Fibroblast of lung (primary cell): ENCODE results near the gene SLC25A43. TPM values are rescaled to one million over a fixed set of nuclear protein-coding genes. Genes with fewer than 3 reads are reported as not detected.
"Not testable (repeated sequence)": the region's sequence is repeated elsewhere in the genome, so short reads cannot be mapped to it uniquely, and the experiment has no call there.

Source experiments
- DNase-seq, 2 donors: peaks; one replicate each; pipeline versions ENCODE4 v3.0.0 to v3.0.0-alpha.2; 2010; ENCODE audit warnings: low read depth in 2 of 2
- H2AFZ ChIP-seq: 2 replicates; pipeline ENCODE4 v1.5.1; 2012; ENCODE audit warnings: low read length, control low read depth, inconsistent platforms
- H3K27ac ChIP-seq: 2 replicates; pipeline ENCODE4 v1.5.1; 2011; ENCODE audit warnings: low read length, control low read depth; ENCODE audit not compliant: insufficient read depth
- H3K27me3 ChIP-seq: 2 replicates; pipeline ENCODE4 v1.5.1; 2011; ENCODE audit warnings: mild to moderate bottlenecking, low read length; ENCODE audit not compliant: control insufficient read depth, insufficient read depth
- H3K36me3 ChIP-seq: 2 replicates; pipeline ENCODE4 v1.5.1; 2011; ENCODE audit warnings: low read length; ENCODE audit not compliant: control insufficient read depth, insufficient read depth
- H3K4me1 ChIP-seq: 2 replicates; pipeline ENCODE4 v1.5.1; 2011; ENCODE audit warnings: low read length; ENCODE audit not compliant: control insufficient read depth, insufficient read depth; ENCODE audit errors: extremely low read depth
- H3K4me2 ChIP-seq: 2 replicates; pipeline ENCODE4 v1.5.1; 2011; ENCODE audit warnings: low read length, control low read depth; ENCODE audit not compliant: insufficient read depth; ENCODE audit errors: extremely low read depth
- H3K4me3 ChIP-seq, 4 experiments: fragments of 200-600 bp in 1 of 4; sonication (generic) in 1 of 4; replicated peaks in 1 of 4; 2 replicates each; pipeline ENCODE4 v1.5.1; 2011 to 2016; ENCODE audit warnings: low read length in 4 of 4, low read depth in 3 of 4, mild to moderate bottlenecking in 3 of 4, control low read depth in 2 of 4, inconsistent platforms in 1 of 4, mixed read lengths in 1 of 4; ENCODE audit not compliant: insufficient read depth in 1 of 4; ENCODE audit errors: control extremely low read depth in 1 of 4
- H3K79me2 ChIP-seq: 2 replicates; pipeline ENCODE4 v1.5.1; 2012; ENCODE audit warnings: mild to moderate bottlenecking, low read length, inconsistent platforms; ENCODE audit not compliant: control insufficient read depth, insufficient read depth
- H3K9ac ChIP-seq: 2 replicates; pipeline ENCODE4 v1.5.1; 2011; ENCODE audit warnings: mild to moderate bottlenecking, low read length, control low read depth; ENCODE audit not compliant: insufficient read depth
- H3K9me3 ChIP-seq: 2 replicates; pipeline ENCODE4 v1.5.1; 2012; ENCODE audit warnings: low read depth, low read length; ENCODE audit not compliant: control insufficient read depth, insufficient read depth
- H4K20me1 ChIP-seq: 2 replicates; pipeline ENCODE4 v1.5.1; 2011; ENCODE audit warnings: low read length; ENCODE audit not compliant: control insufficient read depth, insufficient read depth; ENCODE audit errors: extremely low read depth
- EZH2 ChIP-seq: IDR thresholded peaks from 2 replicates; pipeline ENCODE4 v1.5.1; 2012; ENCODE audit warnings: low read length, control low read depth, mild to moderate bottlenecking; ENCODE audit errors: missing control alignments
- polyA minus RNA-seq: library from RNA; depleted of rRNA, polyadenylated mRNA; stranded (reverse); fragments of >200 nt; gene quantifications from 2 replicates; pipeline ENCODE4 v1.2.3, GENCODE V29; 2011; ENCODE audit warnings: low replicate concordance
- polyA plus RNA-seq, 2 donors: library from polyadenylated mRNA; depleted of rRNA in 1 of 2; stranded (reverse) in 1 of 2; unstranded in 1 of 2; fragments of >200 nt; gene quantifications; 2 replicates each; pipeline ENCODE4 v1.2.1, GENCODE V29; 2011 to 2012; ENCODE audit warnings: missing spikeins in 1 of 2
- total RNA-seq: library from RNA; depleted of rRNA; stranded (reverse); fragments of >200 nt; gene quantifications from 2 replicates; pipeline ENCODE4 v1.2.1, GENCODE V29; 2014
- TF ChIP-seq, protein P1 (sequence below), 2 donors: IDR thresholded peaks in 1 of 2; conservative IDR thresholded peaks in 1 of 2; 1 replicate in 1 of 2; 2 replicates in 1 of 2; pipeline ENCODE4 v1.5.1; 2011 to 2012; ENCODE audit warnings: low read length in 2 of 2, control low read depth in 1 of 2, inconsistent platforms in 1 of 2, low read depth in 1 of 2, mild to moderate bottlenecking in 1 of 2

Gene SLC25A43
- 22.6 and 31.0 TPM in 2 replicates for total RNA-seq
- 25.7 and 31.6 TPM in 2 replicates for polyA plus RNA-seq
- polyA plus RNA-seq (2012): 16.7 and 19.1 TPM in 2 replicates
- 22.9 and 29.5 TPM in 2 replicates for polyA minus RNA-seq

- TF ChIP-seq, protein P1, sequence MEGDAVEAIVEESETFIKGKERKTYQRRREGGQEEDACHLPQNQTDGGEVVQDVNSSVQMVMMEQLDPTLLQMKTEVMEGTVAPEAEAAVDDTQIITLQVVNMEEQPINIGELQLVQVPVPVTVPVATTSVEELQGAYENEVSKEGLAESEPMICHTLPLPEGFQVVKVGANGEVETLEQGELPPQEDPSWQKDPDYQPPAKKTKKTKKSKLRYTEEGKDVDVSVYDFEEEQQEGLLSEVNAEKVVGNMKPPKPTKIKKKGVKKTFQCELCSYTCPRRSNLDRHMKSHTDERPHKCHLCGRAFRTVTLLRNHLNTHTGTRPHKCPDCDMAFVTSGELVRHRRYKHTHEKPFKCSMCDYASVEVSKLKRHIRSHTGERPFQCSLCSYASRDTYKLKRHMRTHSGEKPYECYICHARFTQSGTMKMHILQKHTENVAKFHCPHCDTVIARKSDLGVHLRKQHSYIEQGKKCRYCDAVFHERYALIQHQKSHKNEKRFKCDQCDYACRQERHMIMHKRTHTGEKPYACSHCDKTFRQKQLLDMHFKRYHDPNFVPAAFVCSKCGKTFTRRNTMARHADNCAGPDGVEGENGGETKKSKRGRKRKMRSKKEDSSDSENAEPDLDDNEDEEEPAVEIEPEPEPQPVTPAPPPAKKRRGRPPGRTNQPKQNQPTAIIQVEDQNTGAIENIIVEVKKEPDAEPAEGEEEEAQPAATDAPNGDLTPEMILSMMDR (conservative IDR thresholded peaks at IDR 0.05 in 1 of 2, IDR thresholded peaks at IDR 0.05 in 1 of 2; ENCODE audit: low read depth in 1 of 2, low read length in 2 of 2): no peak
- TF ChIP-seq EZH2: no peak
- H3K4me2 ChIP-seq: peak within 1 kb of the TSS; percentile 89
- no peaks in the 10 kb centered on the region for H4K20me1 ChIP-seq
- DNase-seq: peak; percentile 31
- peak within 1 kb of the TSS; percentile 48 to 73 (median 61) for H3K4me3 ChIP-seq
- H3K9me3 ChIP-seq: no peaks in the 10 kb centered on the region
- H3K4me1 ChIP-seq: no peaks in the 10 kb centered on the region
- no peaks in the 10 kb centered on the region for H3K36me3 ChIP-seq
- H2AFZ ChIP-seq: peak within 1 kb of the TSS; percentile 74
- peak within 1 kb of the TSS; percentile 55 for H3K9ac ChIP-seq
- peaks cover 17% of the 10 kb centered on the region for H3K79me2 ChIP-seq
- no peaks in the 10 kb centered on the region for H3K27me3 ChIP-seq
- H3K27ac ChIP-seq: peak within 1 kb of the TSS; percentile 54
Measured at GRCh38 chrX:119398974-119399771, at the start of gene SLC25A43. TSS of gene SLC25A43 (plus strand) at chrX:119399336. CDS start at chrX:119399404, 68 bp downstream.

- H3K4me2 ChIP-seq: no peak overlapping the region
- no peaks in the 10 kb centered on the region for H4K20me1 ChIP-seq
- H3K36me3 ChIP-seq: no peaks in the 10 kb centered on the region
- no peak overlapping the region for H3K27ac ChIP-seq
- no peaks in the 10 kb centered on the region for H3K4me1 ChIP-seq
- H3K79me2 ChIP-seq: no peaks in the 10 kb centered on the region
- H3K9ac ChIP-seq: no peak overlapping the region
- H3K9me3 ChIP-seq: no peaks in the 10 kb centered on the region
- no peak overlapping the region for H2AFZ ChIP-seq
- DNase-seq: peak in 1 of 2 donors; percentile 0
- H3K4me3 ChIP-seq: no peak overlapping the region
- H3K27me3 ChIP-seq: no peaks in the 10 kb centered on the region
- TF ChIP-seq, protein P1 (conservative IDR thresholded peaks at IDR 0.05 in 1 of 2, IDR thresholded peaks at IDR 0.05 in 1 of 2; ENCODE audit: low read depth in 1 of 2, low read length in 2 of 2): no peak
- TF ChIP-seq EZH2: no peak
Measured at GRCh38 chrX:119359618-119360382, 39.3 kb upstream of the SLC25A43 start.

DNA sequence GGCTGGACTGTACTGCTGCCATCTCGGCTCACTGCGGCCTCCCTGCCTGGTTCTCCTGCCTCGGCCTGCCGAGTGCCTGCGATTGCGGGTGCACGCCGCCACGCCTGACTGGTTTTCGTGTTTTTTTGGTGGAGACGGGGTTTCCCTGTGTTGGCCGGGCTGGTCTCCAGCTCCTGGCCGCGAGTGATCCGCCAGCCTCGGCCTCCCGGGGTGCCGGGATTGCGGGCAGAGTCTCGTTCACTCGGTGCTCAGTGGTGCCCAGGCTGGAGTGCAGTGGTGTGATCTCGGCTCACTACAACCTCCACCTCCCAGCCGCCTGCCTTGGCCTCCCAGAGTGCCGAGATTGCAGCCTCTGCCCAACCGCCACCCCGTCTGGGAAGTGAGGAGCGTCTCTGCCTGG lies 37.7 kb upstream of the SLC25A43 start:
- H3K4me3 ChIP-seq, H3K4me1 ChIP-seq: not testable (repeated sequence)

GRCh38 chrX:119362074-119362473 lies 37.1 kb upstream of the SLC25A43 start:
- not testable (repeated sequence) for H3K9ac ChIP-seq, DNase-seq, H3K4me3 ChIP-seq, H3K4me1 ChIP-seq, H3K27ac ChIP-seq, H3K36me3 ChIP-seq, H3K79me2 ChIP-seq, H4K20me1 ChIP-seq, H3K27me3 ChIP-seq, H2AFZ ChIP-seq, H3K9me3 ChIP-seq, H3K4me2 ChIP-seq

More for the DNA sequence above, 37.7 kb upstream of the SLC25A43 start:
- H3K4me2 ChIP-seq, H2AFZ ChIP-seq, H4K20me1 ChIP-seq, H3K9me3 ChIP-seq, H3K36me3 ChIP-seq, H3K79me2 ChIP-seq, DNase-seq, H3K27me3 ChIP-seq, H3K27ac ChIP-seq, H3K9ac ChIP-seq: not testable (repeated sequence)
